IgD-negative memory B cell (primary cell): ENCODE data around the gene ZBTB7C. TPM values are rescaled to one million over a fixed set of nuclear protein-coding genes. Genes with fewer than 3 reads are reported as not detected.

ENCODE experiments used
- H3K27ac Mint-ChIP-seq, 3 donors: one replicate each; pipeline ENCODE4 v1.8.0; 2020 to 2022; ENCODE audit warnings: mild to moderate bottlenecking in 3 of 3, mixed read lengths in 3 of 3, moderate library complexity in 1 of 3
- H3K27me3 Mint-ChIP-seq: one replicate; pipeline ENCODE4 v1.8.0; 2021; ENCODE audit warnings: mixed read lengths
- H3K36me3 Mint-ChIP-seq: one replicate; pipeline ENCODE4 v1.8.0; 2020; ENCODE audit warnings: mild to moderate bottlenecking, mixed read lengths
- H3K4me1 Mint-ChIP-seq, 3 donors: one replicate each; pipeline ENCODE4 v1.8.0; 2020 to 2022; ENCODE audit warnings: mixed read lengths in 3 of 3, mild to moderate bottlenecking in 1 of 3
- H3K4me3 Mint-ChIP-seq, 4 donors: one replicate each; pipeline ENCODE4 v1.8.0; 2020 to 2022; ENCODE audit warnings: mild to moderate bottlenecking in 4 of 4, mixed read lengths in 4 of 4, moderate library complexity in 3 of 4
- H3K9me3 Mint-ChIP-seq, 3 donors: one replicate each; pipeline ENCODE4 v1.8.0; 2020 to 2021; ENCODE audit warnings: mixed read lengths in 3 of 3, mild to moderate bottlenecking in 1 of 3
- polyA plus RNA-seq: library from polyadenylated mRNA; unstranded; fragments of 300-500 nt; fragmentation: Illumina TruSeq; gene quantifications from one replicate; pipeline ENCODE4 v1.2.3, GENCODE V29; 2021

Gene ZBTB7C
- polyA plus RNA-seq, 1 donor from 2014 or later = not detected

- Mint-ChIP-seq H3K4me3 (no peak overlapping the region), H3K27ac (no peak overlapping the region), H3K36me3 (no peaks in the 10 kb centered on the region), H3K27me3 (peaks cover 27% of the 10 kb centered on the region), H3K4me1 (peaks cover 0 to 4% (median 0%) of the 10 kb centered on the region in 3 donors), H3K9me3 (no peaks in the 10 kb centered on the region)
These were observed 276.2 kb downstream of the ZBTB7C start for GRCh38 chr18:48132797-48133655.

GRCh38 chr18:48131042-48131441, 278.1 kb downstream of the ZBTB7C start:
- no peaks in the 10 kb centered on the region for H3K36me3 Mint-ChIP-seq
- no peaks in the 10 kb centered on the region for H3K4me1 Mint-ChIP-seq
- H3K9me3 Mint-ChIP-seq = no peaks in the 10 kb centered on the region
- no peak overlapping the region for H3K27ac Mint-ChIP-seq
- H3K27me3 Mint-ChIP-seq = peaks cover 17% of the 10 kb centered on the region
- H3K4me3 Mint-ChIP-seq = no peak overlapping the region

- Mint-ChIP-seq H3K27ac (peak overlapping the region in 1 of 3 donors; percentile 31), H3K9me3 (no peaks in the 10 kb centered on the region), H3K27me3 (peaks cover 15% of the 10 kb centered on the region), H3K4me3 (no peak overlapping the region), H3K36me3 (no peaks in the 10 kb centered on the region), H3K4me1 (no peaks in the 10 kb centered on the region)
These were observed 279.5 kb downstream of the ZBTB7C start for GRCh38 chr18:48129621-48130082.

GRCh38 chr18:48127606-48128005, 281.6 kb downstream of the ZBTB7C start:
- Mint-ChIP-seq H3K27ac (no peak overlapping the region), H3K4me1 (no peaks in the 10 kb centered on the region), H3K9me3 (no peaks in the 10 kb centered on the region), H3K27me3 (peaks cover 15% of the 10 kb centered on the region), H3K4me3 (no peak overlapping the region), H3K36me3 (no peaks in the 10 kb centered on the region)

- Mint-ChIP-seq H3K9me3 (no peaks in the 10 kb centered on the region), H3K4me3 (no peak overlapping the region), H3K4me1 (no peaks in the 10 kb centered on the region), H3K27ac (no peak overlapping the region), H3K27me3 (peaks cover 15% of the 10 kb centered on the region), H3K36me3 (no peaks in the 10 kb centered on the region)
These were observed 282.9 kb downstream of the ZBTB7C start for GRCh38 chr18:48126240-48126639.

GRCh38 chr18:48125724-48126123, 283.5 kb downstream of the ZBTB7C start:
- Mint-ChIP-seq H3K9me3 (no peaks in the 10 kb centered on the region), H3K4me3 (no peak overlapping the region), H3K27ac (no peak overlapping the region), H3K4me1 (no peaks in the 10 kb centered on the region), H3K36me3 (no peaks in the 10 kb centered on the region), H3K27me3 (peaks cover 15% of the 10 kb centered on the region)

- Mint-ChIP-seq H3K27me3 (peaks cover 15% of the 10 kb centered on the region), H3K36me3 (no peaks in the 10 kb centered on the region), H3K4me3 (no peak overlapping the region), H3K9me3 (no peaks in the 10 kb centered on the region), H3K27ac (no peak overlapping the region), H3K4me1 (peaks cover 0 to under 1% (median 0%) of the 10 kb centered on the region in 3 donors)
These were observed 284.1 kb downstream of the ZBTB7C start for GRCh38 chr18:48124857-48125626.

- no peaks in the 10 kb centered on the region for H3K9me3 Mint-ChIP-seq
- H3K4me1 Mint-ChIP-seq = peaks cover 0 to 3% (median 0%) of the 10 kb centered on the region in 3 donors
- no peaks in the 10 kb centered on the region for H3K36me3 Mint-ChIP-seq
- no peak overlapping the region for H3K27ac Mint-ChIP-seq
- peaks cover 11% of the 10 kb centered on the region for H3K27me3 Mint-ChIP-seq
- no peak overlapping the region for H3K4me3 Mint-ChIP-seq
These were observed 285.2 kb downstream of the ZBTB7C start for GRCh38 chr18:48123941-48124340.

GRCh38 chr18:48123324-48123723, 285.9 kb downstream of the ZBTB7C start:
- no peaks in the 10 kb centered on the region for H3K9me3 Mint-ChIP-seq
- H3K27ac Mint-ChIP-seq = no peak overlapping the region
- H3K4me3 Mint-ChIP-seq = no peak overlapping the region
- peaks cover 0 to 3% (median 0%) of the 10 kb centered on the region in 3 donors for H3K4me1 Mint-ChIP-seq
- H3K27me3 Mint-ChIP-seq = peaks cover 8% of the 10 kb centered on the region
- no peaks in the 10 kb centered on the region for H3K36me3 Mint-ChIP-seq

GRCh38 chr18:48122816-48123215, 286.4 kb downstream of the ZBTB7C start:
- H3K27ac Mint-ChIP-seq = no peak overlapping the region
- no peak overlapping the region for H3K4me3 Mint-ChIP-seq
- H3K9me3 Mint-ChIP-seq = no peaks in the 10 kb centered on the region
- H3K36me3 Mint-ChIP-seq = no peaks in the 10 kb centered on the region
- H3K4me1 Mint-ChIP-seq = peaks cover 0 to 3% (median 0%) of the 10 kb centered on the region in 3 donors
- H3K27me3 Mint-ChIP-seq = peaks cover 3% of the 10 kb centered on the region

- no peak overlapping the region for H3K27ac Mint-ChIP-seq
- H3K4me3 Mint-ChIP-seq = no peak overlapping the region
- no peaks in the 10 kb centered on the region for H3K9me3 Mint-ChIP-seq
- H3K27me3 Mint-ChIP-seq = peaks cover 3% of the 10 kb centered on the region
- peaks cover 0 to 3% (median 0%) of the 10 kb centered on the region in 3 donors for H3K4me1 Mint-ChIP-seq
- no peaks in the 10 kb centered on the region for H3K36me3 Mint-ChIP-seq
These were observed 286.8 kb downstream of the ZBTB7C start for GRCh38 chr18:48122376-48122775.

GRCh38 chr18:48121752-48122151, 287.4 kb downstream of the ZBTB7C start:
- H3K27ac Mint-ChIP-seq = no peak overlapping the region
- H3K36me3 Mint-ChIP-seq = no peaks in the 10 kb centered on the region
- no peaks in the 10 kb centered on the region for H3K9me3 Mint-ChIP-seq
- H3K4me3 Mint-ChIP-seq = no peak overlapping the region
- H3K27me3 Mint-ChIP-seq = peaks cover 3% of the 10 kb centered on the region
- peaks cover 0 to 3% (median 0%) of the 10 kb centered on the region in 3 donors for H3K4me1 Mint-ChIP-seq

GRCh38 chr18:48119204-48119603, 290.0 kb downstream of the ZBTB7C start:
- Mint-ChIP-seq H3K27me3 (no peaks in the 10 kb centered on the region), H3K4me1 (peaks cover 0 to 3% (median 0%) of the 10 kb centered on the region in 3 donors), H3K4me3 (no peak overlapping the region), H3K9me3 (peaks cover 0 to 1% (median 0%) of the 10 kb centered on the region in 3 donors), H3K36me3 (no peaks in the 10 kb centered on the region), H3K27ac (no peak overlapping the region)

- Mint-ChIP-seq H3K36me3 (no peaks in the 10 kb centered on the region), H3K4me3 (no peak overlapping the region), H3K27me3 (no peaks in the 10 kb centered on the region), H3K4me1 (peaks cover 0 to 3% (median 0%) of the 10 kb centered on the region in 3 donors), H3K27ac (no peak overlapping the region), H3K9me3 (peaks cover 0 to 1% (median 0%) of the 10 kb centered on the region in 3 donors)
These were observed 292.1 kb downstream of the ZBTB7C start for GRCh38 chr18:48116873-48117630.

GRCh38 chr18:48116017-48116416, 293.2 kb downstream of the ZBTB7C start:
- H3K4me1 Mint-ChIP-seq = peaks cover 0 to 3% (median 0%) of the 10 kb centered on the region in 3 donors
- H3K36me3 Mint-ChIP-seq = no peaks in the 10 kb centered on the region
- peaks cover 2% of the 10 kb centered on the region for H3K27me3 Mint-ChIP-seq
- no peak overlapping the region for H3K4me3 Mint-ChIP-seq
- H3K9me3 Mint-ChIP-seq = peaks cover 0 to 1% (median 0%) of the 10 kb centered on the region in 3 donors
- H3K27ac Mint-ChIP-seq = no peak overlapping the region
